CD4-positive, alpha-beta T cell treated with Interleukin-12 subunit alpha and Interleukin-12 subunit beta, for 1 hour (primary cell): ENCODE results near the gene AKIRIN2.

Source experiments
- DNase-seq: peaks from one replicate; pipeline ENCODE4 v3.0.0-alpha.2; 2020

Gene AKIRIN2

DNA sequence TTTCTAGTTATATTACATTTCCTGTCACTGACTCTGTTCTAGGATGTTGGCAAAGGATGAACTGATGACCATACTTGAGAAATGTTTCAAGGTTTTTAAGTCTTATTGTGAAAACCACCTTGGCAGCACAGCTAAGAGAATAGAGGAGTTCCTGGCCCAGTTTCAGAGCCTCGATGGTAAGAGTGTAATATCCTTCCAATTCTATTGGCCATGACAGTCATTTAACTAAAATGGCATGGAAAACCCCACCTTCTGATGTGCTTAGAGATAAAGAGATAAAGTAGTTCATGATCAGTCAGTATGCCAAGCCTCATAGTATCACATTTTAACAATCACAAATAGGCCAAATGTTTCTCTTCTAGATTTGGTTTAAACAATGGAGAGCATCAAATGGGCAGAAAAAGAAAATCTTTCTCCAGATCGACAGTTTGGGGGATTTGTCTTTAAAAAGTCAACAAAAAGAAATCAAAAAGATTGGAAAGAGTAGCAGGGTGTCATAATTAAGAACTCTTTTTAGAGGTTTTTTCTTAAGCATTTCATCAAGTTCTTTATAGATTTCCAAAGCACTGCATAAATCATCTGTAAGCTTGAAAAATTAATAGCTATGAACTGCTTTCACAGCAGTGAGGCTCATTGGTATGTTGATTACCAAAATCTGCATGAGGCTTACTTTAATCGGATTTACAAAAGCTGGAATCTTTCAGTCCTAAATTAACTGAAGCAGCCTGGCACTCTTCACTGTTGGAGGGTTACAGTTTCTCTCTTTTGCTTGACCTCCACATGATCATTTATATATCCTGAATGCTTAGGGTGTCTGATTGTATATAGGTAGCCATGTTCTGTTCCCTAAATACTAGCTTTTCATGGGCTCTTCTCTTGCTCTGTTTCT, 48.7 kb downstream of the AKIRIN2 start:
- DNase-seq, result peak; percentile 29

DNA sequence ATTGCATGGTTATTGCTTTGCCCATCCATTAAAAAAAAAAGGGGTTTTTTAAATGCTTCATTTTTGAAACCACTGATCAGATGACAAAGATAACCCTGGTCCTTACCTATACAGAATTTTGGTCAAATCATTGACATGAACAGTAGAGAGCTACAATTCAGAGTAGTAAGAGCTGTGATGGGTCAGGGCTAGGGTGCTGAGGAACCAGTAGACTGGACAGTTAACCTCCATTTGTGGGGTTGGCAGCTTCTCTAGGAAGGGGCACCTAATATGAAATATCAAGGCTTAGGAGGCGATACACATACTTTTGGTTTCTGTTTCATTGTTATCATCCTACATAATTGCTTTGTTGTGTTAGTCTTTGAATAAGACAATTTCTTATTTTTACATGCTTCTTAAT, 57.0 kb downstream of the AKIRIN2 start:
- DNase-seq, result peak; percentile 20

DNA sequence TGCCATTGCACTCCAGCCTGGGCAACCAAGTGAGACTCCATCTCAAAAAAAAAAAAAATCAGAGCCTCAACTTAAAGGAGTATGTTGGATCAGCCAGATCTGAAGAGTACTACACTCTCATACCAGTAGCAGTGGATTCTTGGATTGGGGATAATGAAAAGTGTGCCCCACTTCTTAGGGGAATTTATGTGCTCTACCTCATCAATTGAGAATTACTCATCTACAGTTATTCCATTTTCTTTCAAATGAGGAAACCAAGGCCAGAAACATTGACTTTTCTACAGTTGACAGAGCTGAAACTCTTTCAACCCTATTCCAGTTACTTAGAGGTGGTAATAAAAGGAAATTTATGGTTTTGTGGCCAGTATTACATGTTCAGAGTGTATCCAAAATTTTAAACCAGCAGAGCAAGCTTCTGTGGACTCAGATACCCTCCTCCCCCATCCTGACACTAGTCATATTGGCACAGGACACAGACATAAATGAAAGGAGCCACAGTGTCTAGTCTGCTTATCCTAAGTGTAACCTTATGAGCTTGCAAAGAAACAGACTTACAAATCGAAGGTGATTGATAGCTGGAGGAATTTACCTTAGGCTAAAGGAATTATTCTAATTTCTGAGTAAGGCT, 60.9 kb downstream of the AKIRIN2 start:
- DNase-seq, result no peak

DNA sequence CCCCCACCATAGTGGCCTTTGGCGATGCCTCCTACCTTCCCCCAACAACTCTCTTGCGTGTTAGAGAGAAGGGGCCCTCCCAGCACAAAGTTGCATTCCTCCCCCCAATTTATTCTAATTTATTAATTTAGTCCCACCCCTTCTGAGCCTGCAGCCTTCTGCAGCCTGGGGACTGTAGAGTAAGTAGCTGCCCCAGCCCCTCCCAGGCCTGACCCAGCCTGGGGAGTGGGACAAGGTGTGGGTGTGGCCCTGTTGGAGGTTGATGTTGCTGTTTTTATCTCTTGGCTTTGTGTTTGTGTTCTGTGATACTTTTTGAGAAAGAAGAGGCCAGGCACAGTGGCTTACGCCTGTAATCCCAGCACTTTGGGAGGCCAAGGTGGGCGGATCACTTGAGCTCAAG, 62.7 kb downstream of the AKIRIN2 start:
- no peak for DNase-seq

DNA sequence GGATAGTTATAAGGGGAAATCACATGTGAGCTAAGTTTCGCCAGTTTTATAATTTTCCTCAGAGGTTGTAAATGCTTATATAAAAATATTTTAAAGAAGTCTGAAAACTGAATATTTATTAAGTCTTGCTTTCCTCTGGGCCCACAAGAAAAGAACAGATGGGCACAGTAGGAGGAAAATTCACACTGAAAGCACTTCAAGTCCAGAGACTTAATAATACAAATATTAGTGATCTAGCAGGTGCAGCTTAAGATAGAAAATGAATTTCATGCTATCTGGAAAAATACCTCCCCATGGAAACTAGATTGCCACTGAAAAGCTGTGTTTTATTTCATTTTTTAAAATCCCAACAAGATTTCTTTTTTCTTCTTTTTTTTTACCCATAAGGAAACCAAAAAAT, 64.9 kb downstream of the AKIRIN2 start:
- DNase-seq, result no peak

DNA sequence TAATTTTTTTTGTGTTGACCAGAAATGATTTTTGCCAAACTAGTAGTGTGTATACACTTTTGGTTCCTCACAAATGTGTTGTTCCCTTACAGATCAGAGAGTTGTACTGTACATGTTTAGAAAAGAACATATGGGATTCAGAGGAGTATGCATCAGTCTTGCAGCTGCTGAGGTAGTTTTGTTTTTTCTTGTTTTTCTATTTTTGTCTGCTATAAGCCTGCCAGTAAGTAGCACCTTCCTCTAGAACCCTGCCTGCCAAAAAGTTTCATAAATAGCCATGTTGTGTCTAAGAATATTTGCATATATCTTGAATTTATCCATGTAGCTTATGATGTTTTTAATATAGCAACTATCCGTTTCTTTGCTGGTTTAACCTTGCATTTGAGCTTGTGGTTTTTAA, 65.7 kb downstream of the AKIRIN2 start:
- DNase-seq, result no peak

DNA sequence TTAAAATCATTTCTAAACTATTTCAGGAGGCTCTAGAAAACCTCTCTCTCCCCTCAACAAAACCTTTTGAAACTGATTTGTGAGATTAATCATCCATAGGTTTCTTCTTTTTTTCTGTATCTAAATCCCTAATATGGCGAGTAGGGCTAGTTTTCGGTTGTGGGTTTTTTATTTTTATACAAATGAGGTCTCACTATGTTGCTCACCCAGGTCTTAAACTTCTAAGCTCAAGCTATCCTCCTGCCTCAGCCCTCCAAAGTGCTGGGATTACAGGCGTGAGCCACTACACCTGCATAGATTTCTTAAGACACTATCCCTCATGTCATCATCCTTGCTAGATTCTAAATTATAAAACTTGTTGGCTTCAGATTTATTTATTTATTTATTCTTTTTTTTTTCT, 68.2 kb downstream of the AKIRIN2 start:
- DNase-seq, result no peak

DNA sequence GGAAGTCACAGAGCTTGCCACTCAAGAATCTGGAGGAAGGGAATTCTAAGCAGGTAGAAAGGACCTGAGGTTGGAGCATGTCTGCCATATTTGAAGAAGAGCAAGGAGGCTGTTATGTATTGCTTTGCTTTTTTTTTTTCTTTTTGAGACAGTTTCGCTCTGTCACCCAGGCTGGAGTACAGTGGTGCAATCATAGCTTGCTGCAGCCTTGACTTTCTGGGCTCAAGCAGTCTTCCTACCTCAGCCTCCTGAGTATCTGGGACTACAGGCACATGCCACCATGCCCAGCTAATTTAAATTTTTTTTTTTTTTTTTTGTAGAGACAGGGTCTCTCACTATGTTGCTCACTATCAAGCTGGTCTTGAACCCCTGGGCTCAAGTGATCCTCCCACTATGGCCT, 71.3 kb downstream of the AKIRIN2 start:
- DNase-seq, result no peak

DNA sequence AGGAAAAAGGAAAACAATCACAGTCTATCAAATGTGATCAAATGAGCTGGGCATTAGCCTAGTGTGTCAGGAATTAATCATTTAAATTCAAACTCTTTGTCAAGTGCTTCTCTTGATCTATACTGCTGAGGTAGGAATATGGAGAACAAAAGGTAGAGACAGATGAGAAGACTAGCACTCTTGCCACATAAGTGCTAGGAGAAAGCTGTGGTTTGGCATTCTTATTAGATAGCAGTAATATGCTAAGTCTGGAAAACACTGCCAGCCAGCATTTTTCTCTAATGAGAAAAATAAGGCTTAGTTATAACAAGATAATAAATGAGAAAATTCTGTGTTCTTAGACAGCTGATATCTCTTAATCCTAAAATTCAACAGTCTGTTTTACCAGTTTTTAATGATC, 73.2 kb downstream of the AKIRIN2 start:
- DNase-seq, result no peak

DNA sequence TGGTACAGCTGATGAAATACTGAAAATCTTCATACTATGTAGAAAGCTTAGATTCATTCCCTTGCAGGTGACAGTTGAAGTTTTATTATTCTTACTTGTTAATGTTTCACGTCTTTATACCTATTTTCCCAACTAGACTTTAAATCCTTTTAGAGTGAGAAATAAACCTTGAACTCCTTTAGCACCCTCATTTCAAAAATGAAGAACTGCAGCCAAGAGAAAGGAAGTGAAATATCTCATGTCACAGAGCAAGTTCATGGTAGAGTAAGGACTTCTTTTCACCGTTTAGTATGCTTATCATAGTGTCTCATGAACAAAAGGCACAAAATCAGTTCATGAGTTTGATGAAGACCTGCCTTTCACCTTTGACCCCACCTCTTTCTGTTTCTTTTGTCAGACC, 73.6 kb downstream of the AKIRIN2 start:
- no peak for DNase-seq
